ENCODE data around the gene SEMA6C.

The SEMA6C gene

GRCh38 chr1:151159373-151159772 is 12.9 kb upstream of the SEMA6C start:
- DNase-seq (ENCODE audit: low read depth in 2 of 2): no peak

- no peak for DNase-seq (ENCODE audit: low read depth in 2 of 2)
These were observed 12.4 kb upstream of the SEMA6C start for GRCh38 chr1:151158751-151159251.

- peak; percentile 49 to 54 for DNase-seq (ENCODE audit: low read depth in 2 of 2)
These were observed 11.9 kb upstream of the SEMA6C start for GRCh38 chr1:151158326-151158725.

GRCh38 chr1:151157067-151157531 is 10.7 kb upstream of the SEMA6C start:
- DNase-seq (ENCODE audit: low read depth in 2 of 2): peak; percentile 40 to 50

GRCh38 chr1:151156515-151156819 is 10.0 kb upstream of the SEMA6C start, which contains the start of gene TNFAIP8L2:
TSS of gene TNFAIP8L2 (plus strand) at chr1:151156649. CDS start at chr1:151158698, 2,049 bp downstream.
- DNase-seq (ENCODE audit: low read depth in 2 of 2): peak; percentile 67 to 77

DNA sequence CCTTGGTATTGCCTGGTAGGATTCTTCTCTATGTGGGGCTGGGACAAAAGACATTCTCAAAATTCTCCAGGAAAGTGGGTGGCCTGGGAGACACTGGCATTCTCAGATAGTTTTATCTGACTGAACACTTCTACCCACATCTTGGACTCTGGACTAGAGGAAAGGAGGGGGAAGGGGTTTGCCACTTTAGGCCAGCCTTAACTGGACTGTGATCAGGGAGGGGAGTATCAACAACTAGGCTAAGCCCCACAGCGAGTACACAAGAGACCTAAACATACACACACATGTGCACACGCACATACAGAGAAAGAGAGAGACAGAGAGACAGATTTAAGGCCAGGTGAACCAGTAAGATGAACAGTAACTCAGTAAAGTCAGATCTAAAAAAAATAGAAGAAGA is 1.2 kb upstream of the SEMA6C start:
- DNase-seq (ENCODE audit: low read depth in 2 of 2): no peak

DNA sequence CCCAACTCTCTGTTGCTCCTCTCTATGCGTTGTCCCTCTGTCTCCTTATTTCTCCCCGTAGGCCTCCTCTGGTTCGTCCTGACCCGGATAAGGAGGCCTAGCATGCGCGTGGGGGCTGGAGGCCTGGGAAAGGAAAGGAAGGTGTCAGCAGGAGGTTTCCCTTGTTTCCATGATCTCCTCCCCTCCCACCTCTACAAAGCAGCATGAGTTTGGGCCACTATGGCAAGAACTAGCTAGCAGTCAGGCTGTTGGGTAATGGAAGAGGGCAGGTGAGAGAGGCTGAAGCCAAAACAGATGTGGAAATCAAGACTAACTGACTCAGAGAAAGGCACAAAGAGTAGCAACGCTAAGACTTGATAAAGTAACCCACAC is 687 bp upstream of the SEMA6C start:
- DNase-seq (ENCODE audit: low read depth in 2 of 2): no peak

DNA sequence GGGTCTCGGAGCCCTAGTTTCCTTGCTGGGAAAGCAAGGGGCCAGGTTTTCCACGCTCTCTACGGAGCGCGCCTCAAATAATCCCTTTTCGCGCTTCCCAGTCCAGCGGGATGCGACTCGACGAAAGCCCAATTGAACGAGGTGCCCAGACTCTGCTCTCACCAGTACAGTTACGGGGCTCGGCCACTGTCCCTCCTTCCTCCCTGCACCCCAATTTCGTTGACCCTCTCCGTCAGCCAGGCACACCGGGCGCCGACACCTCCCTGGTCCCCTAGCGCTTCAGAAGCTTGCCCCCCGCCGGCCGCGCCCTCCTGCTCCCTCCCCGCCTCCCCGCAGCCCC is 389 bp downstream of the SEMA6C start:
- DNase-seq (ENCODE audit: low read depth in 2 of 2): no peak

DNA sequence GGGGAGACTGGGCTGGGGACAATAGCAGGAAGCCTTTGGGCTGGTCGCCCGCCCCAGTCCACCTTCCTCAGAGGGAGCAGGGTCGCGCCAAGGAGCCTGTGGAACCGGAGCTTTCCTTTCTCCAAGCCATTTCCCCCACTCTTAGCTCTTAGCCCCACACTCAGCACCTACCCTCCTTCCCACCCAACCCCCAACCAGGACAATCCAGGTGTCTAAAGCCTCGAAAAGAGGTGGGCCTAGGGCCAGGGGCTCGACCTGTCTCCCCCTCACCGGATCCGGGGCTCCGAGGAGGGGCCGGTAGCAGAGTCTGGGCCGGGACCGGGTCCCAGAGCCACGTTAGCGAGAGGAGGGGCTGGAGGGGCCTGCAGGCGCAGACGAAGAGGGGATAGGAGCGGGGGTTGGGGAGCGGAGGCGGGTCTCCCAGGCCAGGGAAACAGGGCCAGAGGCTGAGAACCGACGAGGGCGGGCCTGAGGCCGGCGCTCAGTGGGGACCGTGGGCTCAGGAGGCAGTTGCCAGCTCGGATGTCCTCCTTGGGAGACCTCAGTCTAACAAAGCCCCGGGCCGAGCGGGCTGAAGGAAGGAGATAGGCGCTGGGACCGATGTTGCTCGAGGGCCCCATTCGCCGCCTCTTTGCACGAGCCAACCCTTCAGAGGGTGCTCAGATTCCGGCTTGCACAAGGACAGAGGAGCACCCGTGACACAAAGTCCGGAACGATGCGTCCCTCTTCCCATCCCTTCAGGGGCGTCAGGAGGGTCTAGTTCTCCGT is 943 bp downstream of the SEMA6C start:
- no peak for DNase-seq (ENCODE audit: low read depth in 2 of 2)

DNA sequence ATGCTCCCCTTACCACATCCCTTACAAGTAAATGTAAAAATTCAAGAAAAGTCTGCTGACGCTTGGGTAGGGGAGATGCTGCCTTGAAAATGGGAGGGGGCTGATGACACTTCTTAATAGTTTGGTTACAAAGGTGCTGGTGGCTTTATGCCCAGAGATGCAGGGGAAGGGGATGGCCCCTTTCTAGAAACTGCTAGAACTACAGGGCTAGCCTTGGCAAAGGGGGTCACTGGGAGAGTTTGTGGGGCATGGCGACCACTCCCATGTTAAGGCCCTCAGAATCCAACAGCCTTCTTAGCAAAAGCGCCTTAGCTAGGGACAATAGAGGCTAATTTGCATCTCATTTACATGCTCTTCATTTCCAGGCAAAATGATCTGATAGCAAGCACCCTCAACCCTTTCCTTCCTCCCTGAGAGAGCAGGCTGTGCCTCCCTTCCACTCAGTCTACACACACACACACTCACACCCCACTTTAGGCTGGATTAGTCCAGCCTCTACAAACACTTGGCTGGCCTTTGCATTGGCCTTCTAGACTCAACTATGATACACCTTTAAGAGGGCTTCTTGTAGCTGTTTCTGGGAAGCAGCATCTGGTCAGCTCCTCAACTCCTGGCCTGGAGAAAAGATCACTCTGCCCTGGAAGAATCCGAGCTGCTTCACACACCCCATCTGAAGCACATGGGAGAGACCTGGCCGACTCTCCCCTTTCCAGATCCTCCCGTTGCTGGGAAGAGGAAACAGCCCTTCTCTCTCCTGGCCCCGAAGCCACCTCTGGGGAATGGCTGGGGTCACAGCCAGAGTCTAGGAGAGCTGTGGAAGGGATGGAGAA is 1.7 kb downstream of the SEMA6C start:
- no peak for DNase-seq (ENCODE audit: low read depth in 2 of 2)

DNA sequence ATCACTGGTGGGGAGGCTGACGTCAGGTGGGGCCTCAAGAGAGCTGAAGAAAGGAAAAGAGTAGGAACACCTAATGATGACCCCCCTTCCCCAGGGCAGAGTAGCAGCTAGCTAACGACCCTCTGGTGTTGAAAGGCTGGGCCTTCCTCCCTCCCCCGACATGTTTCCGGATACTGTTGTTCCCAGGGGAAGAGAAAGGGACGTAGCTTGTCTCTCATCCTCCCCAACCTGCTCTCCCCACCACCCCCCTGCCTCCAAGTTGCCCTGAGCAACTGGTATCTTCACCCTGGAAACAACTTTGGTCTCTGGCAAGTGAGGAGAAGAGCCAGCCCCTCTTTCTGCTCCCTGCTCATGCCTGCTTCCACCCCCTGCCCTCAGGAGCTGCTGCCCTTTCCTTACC is 2.4 kb downstream of the SEMA6C start:
- DNase-seq (ENCODE audit: low read depth in 2 of 2): no peak

DNA sequence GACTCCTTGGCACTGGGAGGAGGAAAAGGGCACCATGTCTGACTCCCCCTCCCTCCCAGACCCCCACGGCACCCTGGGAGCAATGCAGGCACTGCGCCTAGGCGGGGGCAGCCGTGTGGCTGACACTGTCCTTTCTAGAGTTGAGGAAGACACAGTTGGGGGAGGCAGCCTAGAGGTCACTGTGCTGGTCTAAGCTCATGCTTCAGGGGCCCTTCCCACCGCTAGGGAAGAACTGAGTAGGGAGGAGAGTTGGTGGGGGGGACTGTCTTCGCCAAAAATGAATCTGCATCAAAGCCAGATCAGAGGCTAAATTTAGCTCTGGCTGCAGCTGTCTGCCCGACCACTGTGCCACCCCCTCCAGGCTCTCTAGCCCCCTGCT is 3.4 kb downstream of the SEMA6C start:
- DNase-seq (ENCODE audit: low read depth in 2 of 2): no peak

- no peak for DNase-seq (ENCODE audit: low read depth in 2 of 2)
These were observed 3.9 kb downstream of the SEMA6C start for GRCh38 chr1:151142411-151143056.

- no peak for DNase-seq (ENCODE audit: low read depth in 2 of 2)
These were observed 8.6 kb downstream of the SEMA6C start for GRCh38 chr1:151137789-151138188.

GRCh38 chr1:151135433-151136385 is 10.7 kb downstream of the SEMA6C start:
- no peak for DNase-seq (ENCODE audit: low read depth in 2 of 2)

- no peak for DNase-seq (ENCODE audit: low read depth in 2 of 2)
These were observed 11.4 kb downstream of the SEMA6C start for GRCh38 chr1:151134991-151135390.

- no peak for DNase-seq (ENCODE audit: low read depth in 2 of 2)
These were observed 12.0 kb downstream of the SEMA6C start for GRCh38 chr1:151134396-151134795.

DNA sequence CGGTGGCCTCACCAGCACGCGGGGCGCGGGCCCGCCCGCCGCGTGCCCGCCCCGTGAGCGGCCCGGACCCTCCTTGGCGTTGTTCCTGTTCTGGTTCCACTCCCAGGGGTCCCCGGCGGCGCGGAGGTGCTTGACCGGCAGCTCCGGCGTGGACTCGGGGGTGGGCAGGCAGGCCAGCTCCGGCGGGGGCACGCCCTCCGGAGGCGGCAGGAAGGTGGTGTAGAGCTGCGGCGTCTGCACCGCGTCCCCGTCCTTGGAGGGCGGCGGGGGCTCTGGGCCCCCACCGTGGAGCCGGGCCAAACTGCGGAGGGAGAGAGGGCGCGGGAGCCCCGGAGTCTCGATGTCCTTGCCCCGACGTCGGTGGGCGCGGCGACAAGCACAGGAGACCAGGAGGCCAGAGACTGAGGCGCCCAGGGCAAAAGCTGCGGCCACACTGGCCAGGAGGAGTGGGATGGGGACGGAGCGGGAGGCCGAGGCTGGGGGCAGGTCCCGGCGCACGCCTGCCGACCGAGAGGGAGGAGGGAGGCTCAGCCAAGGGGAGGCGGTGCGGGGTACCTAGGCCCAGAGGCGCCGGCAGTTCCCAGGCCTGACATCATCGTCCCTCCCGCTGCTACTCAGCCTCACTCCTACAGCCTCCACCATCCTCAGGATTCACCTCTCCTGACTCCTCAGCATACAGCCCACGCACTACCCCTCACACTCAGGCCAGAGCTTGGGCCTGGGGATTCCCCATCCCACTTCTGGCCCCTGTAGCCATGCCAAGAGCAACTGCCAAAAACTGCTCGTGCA is 13.2 kb downstream of the SEMA6C start:
- DNase-seq (ENCODE audit: low read depth in 2 of 2): no peak

DNA sequence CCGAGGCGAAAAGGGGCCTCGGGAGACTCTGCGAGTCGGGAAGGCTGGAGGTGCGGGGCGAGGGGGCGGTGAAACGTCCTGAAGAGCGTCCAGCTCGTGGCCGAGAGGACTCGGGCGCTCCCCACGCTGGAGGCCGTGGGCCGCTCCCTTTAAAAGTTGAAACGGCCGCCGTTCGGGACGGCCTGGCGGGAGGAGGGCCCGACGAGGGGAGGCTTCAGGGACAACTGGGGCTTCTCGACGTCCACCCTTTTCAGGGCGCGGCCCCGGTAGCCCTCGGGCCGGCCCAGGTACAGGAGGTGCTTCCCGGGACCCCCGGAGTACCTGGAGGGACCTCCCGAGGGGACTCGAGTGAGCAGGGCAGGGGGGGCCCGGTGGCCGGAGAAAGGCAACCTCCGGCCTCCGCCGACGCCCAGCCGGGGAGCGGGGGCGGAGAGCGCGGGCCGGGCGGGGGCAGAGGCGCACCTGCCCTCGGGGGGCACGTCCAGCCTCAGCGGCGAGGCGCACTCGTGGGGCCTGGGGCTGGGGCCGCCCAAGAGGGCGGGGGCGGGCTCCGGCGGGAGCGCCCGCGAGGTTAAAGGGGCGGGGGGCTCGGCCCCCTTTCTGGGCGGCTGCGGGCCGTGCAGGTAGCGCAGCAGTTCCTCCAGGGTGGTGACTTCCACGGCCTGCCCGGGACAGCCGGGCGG is 14.0 kb downstream of the SEMA6C start:
- DNase-seq (ENCODE audit: low read depth in 2 of 2): no peak

All from stimulated activated CD8-positive, alpha-beta memory T cell treated with anti-CD3 and anti-CD28 coated beads, Interleukin-2, amount 100 ng/mL, for 48 hours (primary cell).